Lung (tissue), 12 donors: ENCODE measurements around the gene PTPRG. TPM values are rescaled to one million over a fixed set of nuclear protein-coding genes. Genes with fewer than 3 reads are reported as not detected.

ENCODE experiments used
- ATAC-seq: fragments of 200-7000 bp; cut with Tn5 transposase; one replicate; pipeline ENCODE4 v1.9.1; 2020; ENCODE audit warnings: moderate number of reproducible peaks; ENCODE audit not compliant: insufficient read depth, low FRiP score
- DNase-seq, 3 donors: peaks; one replicate each; pipeline ENCODE4 v3.0.0-alpha.2; 2013 to 2017
- H3K27ac ChIP-seq, 2 donors: one replicate each; pipeline ENCODE4 v1.5.1; 2013; ENCODE audit warnings: mild to moderate bottlenecking in 2 of 2, moderate library complexity in 2 of 2, control low read depth in 1 of 2, inconsistent platforms in 1 of 2, low read depth in 1 of 2, low read length in 1 of 2
- H3K27me3 ChIP-seq, 3 donors: one replicate each; pipeline ENCODE4 v1.5.1; 2013; ENCODE audit warnings: low read length in 2 of 3; ENCODE audit not compliant: control insufficient read depth in 3 of 3, insufficient read depth in 3 of 3
- H3K36me3 ChIP-seq, 4 donors: one replicate each; pipeline ENCODE4 v1.5.1; 2013; ENCODE audit warnings: low read length in 4 of 4, mild to moderate bottlenecking in 1 of 4, moderate library complexity in 1 of 4; ENCODE audit not compliant: control insufficient read depth in 4 of 4, insufficient read depth in 4 of 4
- H3K4me1 ChIP-seq, 5 donors: one replicate each; pipeline ENCODE4 v1.5.1; 2013; ENCODE audit warnings: low read length in 5 of 5, mild to moderate bottlenecking in 2 of 5, moderate library complexity in 1 of 5; ENCODE audit not compliant: control insufficient read depth in 5 of 5, insufficient read depth in 5 of 5
- H3K4me3 ChIP-seq: one replicate; pipeline ENCODE4 v1.5.1; 2013; ENCODE audit warnings: mild to moderate bottlenecking, control low read depth, moderate library complexity
- H3K9ac ChIP-seq, 2 donors: one replicate each; pipeline ENCODE4 v1.5.1; 2013; ENCODE audit warnings: low read length in 2 of 2, control low read depth in 1 of 2; ENCODE audit not compliant: insufficient read depth in 1 of 2
- H3K9me3 ChIP-seq, 4 donors: one replicate each; pipeline ENCODE4 v1.5.1; 2013; ENCODE audit warnings: low read length in 3 of 4, mild to moderate bottlenecking in 1 of 4, moderate library complexity in 1 of 4; ENCODE audit not compliant: control insufficient read depth in 4 of 4, insufficient read depth in 3 of 4
- WGBS, 2 donors: extraction: QIAGEN DNeasy Blood & Tissue Kit; methylation state at CpG; one replicate each; pipeline ENCODE4 v1.1.7; 2013; 5-methylcytosine and 5-hydroxymethylcytosine counted together
- polyA plus RNA-seq, 2 donors: library from polyadenylated mRNA; stranded (reverse); fragments of 200-250 nt; gene quantifications; one replicate each; pipeline ENCODE4 v1.2.1, GENCODE V29; 2013
- total RNA-seq, 2 donors: library from RNA; depleted of rRNA in 1 of 2; stranded (reverse); fragments of >200 nt in 1 of 2; gene quantifications; one replicate each; pipeline ENCODE4 v1.2.1, GENCODE V29; 2014 to 2021
- TF ChIP-seq, protein P1 (sequence below): IDR thresholded peaks from 2 replicates; pipeline ENCODE4 v1.5.1; 2012; ENCODE audit warnings: mild to moderate bottlenecking; ENCODE audit errors: control extremely low read depth, extremely low read depth
- donor health status: control.
- donor health status: control.
- donor health status: Bipolar disorder and iron deficiency.
- donor health status: healthy.
- donor health status: DM: yes; HTN: yes; CAD: no.

The PTPRG gene
- total and polyA plus RNA-seq, 4 donors, result 8.5 to 131 (median 75.9) TPM

- Histone ChIP-seq H3K9me3 (peaks cover 0 to 8% (median under 1%) of the 10 kb centered on the region in 4 donors), H3K4me3 (no peak overlapping the region), H3K36me3 (no peaks in the 10 kb centered on the region), H3K4me1 (peaks cover 0 to 9% (median 2%) of the 10 kb centered on the region in 5 donors), H3K27ac (peak overlapping the region in 1 of 2 donors; percentile 62), H3K9ac (no peak overlapping the region), H3K27me3 (no peaks in the 10 kb centered on the region)
- DNase-seq (peak in 2 of 3 donors; percentile 24 to 32), ATAC-seq (no peak)
- 59 to 64% methylated on average over 7 of the region's 7 CpGs for whole genome bisulfite sequencing, 2 donors
- TF ChIP-seq, protein P1, sequence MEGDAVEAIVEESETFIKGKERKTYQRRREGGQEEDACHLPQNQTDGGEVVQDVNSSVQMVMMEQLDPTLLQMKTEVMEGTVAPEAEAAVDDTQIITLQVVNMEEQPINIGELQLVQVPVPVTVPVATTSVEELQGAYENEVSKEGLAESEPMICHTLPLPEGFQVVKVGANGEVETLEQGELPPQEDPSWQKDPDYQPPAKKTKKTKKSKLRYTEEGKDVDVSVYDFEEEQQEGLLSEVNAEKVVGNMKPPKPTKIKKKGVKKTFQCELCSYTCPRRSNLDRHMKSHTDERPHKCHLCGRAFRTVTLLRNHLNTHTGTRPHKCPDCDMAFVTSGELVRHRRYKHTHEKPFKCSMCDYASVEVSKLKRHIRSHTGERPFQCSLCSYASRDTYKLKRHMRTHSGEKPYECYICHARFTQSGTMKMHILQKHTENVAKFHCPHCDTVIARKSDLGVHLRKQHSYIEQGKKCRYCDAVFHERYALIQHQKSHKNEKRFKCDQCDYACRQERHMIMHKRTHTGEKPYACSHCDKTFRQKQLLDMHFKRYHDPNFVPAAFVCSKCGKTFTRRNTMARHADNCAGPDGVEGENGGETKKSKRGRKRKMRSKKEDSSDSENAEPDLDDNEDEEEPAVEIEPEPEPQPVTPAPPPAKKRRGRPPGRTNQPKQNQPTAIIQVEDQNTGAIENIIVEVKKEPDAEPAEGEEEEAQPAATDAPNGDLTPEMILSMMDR, result no peak
Observed at GRCh38 chr3:61559136-61559731, 2.1 kb upstream of the PTPRG start.

DNA sequence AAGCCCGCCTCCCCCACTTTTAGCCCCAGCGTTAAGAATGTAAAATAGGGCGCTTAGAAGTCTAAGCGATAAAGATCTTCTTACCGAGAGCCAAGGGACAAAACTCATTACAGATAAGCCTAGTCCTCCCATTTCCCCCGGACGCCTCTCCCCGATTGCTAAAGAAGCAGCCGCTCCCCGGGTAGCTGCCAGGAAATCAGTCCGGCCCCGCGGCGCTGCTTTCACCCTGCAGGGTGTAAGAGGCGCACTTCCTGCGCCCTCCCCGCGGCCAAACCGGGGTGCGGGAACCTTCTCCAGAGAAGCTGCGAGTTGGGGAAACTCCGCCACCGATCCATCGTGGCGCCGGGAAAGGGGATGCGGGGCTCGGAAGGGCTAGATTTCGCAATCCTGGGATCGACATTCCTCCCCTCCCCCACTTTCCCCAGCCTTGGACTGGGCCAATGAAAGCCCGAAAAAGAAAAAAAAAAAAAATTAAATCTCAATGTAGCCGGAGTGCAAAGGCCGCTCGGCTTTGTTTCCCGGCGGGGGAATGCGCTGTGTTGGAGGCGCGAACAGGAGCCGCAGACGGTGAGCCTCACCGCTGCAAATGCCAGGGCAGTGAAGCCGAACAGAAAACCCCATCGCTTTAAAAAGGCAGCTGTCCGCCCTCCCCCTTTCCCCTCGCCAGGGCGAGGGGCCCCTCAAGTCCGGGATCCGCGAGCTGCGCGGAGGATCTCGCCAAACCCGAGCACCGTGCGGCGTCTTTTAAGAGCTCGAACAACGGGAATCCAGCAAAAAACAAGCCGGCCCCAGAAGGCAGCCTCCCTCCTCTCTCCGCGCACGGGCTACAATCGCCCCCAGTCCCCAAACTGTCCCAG is 626 bp upstream of the PTPRG start:
- WGBS, 2 donors, result 1% methylated on average over 55 to 64 of the region's 64 CpGs
- TF ChIP-seq, protein P1, result no peak
- H3K27ac ChIP-seq, result peak overlapping the region; percentile 92 to 98
- peak overlapping the region; percentile 58 to 91 for H3K9ac ChIP-seq
- H3K4me1 ChIP-seq, result peaks cover 0 to 23% (median 5%) of the 10 kb centered on the region in 5 donors
- no peaks in the 10 kb centered on the region for H3K27me3 ChIP-seq
- H3K36me3 ChIP-seq, result no peaks in the 10 kb centered on the region
- H3K4me3 ChIP-seq, result peak overlapping the region; percentile 66
- ATAC-seq (peak; percentile 21), DNase-seq (peak; percentile 93 to 97 (median 97))
- peaks cover 0 to 8% (median under 1%) of the 10 kb centered on the region in 4 donors for H3K9me3 ChIP-seq

DNA sequence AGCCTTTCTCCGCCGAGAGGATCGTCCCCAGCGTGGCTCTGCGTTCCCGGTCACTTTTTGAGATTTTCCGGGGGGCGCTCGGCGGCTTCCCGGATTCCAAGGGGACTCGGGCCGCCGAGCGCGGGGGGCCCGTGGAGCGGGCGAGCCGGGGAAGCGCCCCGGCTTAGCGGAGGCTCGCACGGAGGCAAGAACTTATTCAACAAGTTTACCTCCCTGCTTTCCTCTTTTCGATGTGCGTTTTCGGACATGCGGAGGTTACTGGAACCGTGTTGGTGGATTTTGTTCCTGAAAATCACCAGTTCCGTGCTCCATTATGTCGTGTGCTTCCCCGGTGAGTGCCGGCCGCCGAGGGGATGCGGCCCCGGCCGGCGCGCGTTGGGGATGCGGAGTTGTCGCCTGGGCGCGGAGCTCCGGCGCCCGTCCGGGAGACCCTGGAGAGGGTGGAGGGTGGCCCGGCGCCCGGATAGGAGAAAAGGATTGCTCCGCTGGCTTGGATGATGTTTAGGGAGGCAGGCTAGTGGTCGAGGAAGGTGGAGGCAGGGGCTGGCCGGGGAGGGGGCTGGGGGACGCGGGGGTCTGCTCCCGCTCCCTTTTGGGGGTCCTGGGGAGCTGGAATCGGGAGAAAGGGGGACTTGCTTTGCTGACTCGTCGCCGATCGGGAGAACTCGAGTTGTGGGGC is 810 bp downstream of the PTPRG start:
- no peaks in the 10 kb centered on the region for H3K27me3 ChIP-seq
- ATAC-seq, result no peak
- peak overlapping the region; percentile 66 for H3K4me3 ChIP-seq
- peak overlapping the region; percentile 92 to 98 for H3K27ac ChIP-seq
- DNase-seq, result peak; percentile 26 to 56 (median 43)
- 1% methylated on average over 64 to 65 of the region's 65 CpGs for WGBS, 2 donors
- peaks cover 0 to 29% (median 5%) of the 10 kb centered on the region in 5 donors for H3K4me1 ChIP-seq
- peaks cover 0 to 8% (median under 1%) of the 10 kb centered on the region in 4 donors for H3K9me3 ChIP-seq
- H3K36me3 ChIP-seq, result no peaks in the 10 kb centered on the region
- peak overlapping the region in 1 of 2 donors; percentile 69 for H3K9ac ChIP-seq
- TF ChIP-seq, protein P1, result no peak
